ENCODE measurements around the gene GPLD1.
A peak's percentile ranks its signal among the peaks of the same experiment; 100 is the strongest.

GPLD1 gene

GRCh38 chr6:24500683-24501082 is 11.3 kb upstream of the GPLD1 start:
- DNase-seq, result no peak

- DNase-seq, result no peak
Observed at GRCh38 chr6:24497254-24497970, 8.0 kb upstream of the GPLD1 start.

GRCh38 chr6:24494821-24495795 is 5.7 kb upstream of the GPLD1 start, which contains the start of gene ALDH5A1:
TSS of gene ALDH5A1 (plus strand) at chr6:24494969. CDS start at chr6:24494997, 28 bp downstream.
- peak; percentile 60 for DNase-seq

- no peak for DNase-seq
Observed at GRCh38 chr6:24493945-24494820, 4.8 kb upstream of the GPLD1 start.

- DNase-seq, result no peak
Observed at GRCh38 chr6:24492475-24492874, 3.1 kb upstream of the GPLD1 start.

GRCh38 chr6:24490948-24491347 is 1.6 kb upstream of the GPLD1 start:
- DNase-seq, result no peak

- no peak for DNase-seq
Observed at GRCh38 chr6:24489881-24490280, 503 bp upstream of the GPLD1 start.

GRCh38 chr6:24486065-24486464 is 3.3 kb downstream of the GPLD1 start:
- DNase-seq, result no peak

GRCh38 chr6:24484657-24485323 is 4.6 kb downstream of the GPLD1 start:
- DNase-seq, result no peak

GRCh38 chr6:24481449-24481848 is 7.9 kb downstream of the GPLD1 start:
- DNase-seq, result no peak

GRCh38 chr6:24480705-24481104 is 8.7 kb downstream of the GPLD1 start:
- no peak for DNase-seq

GRCh38 chr6:24478903-24479302 is 10.5 kb downstream of the GPLD1 start:
- DNase-seq, result no peak

- no peak for DNase-seq
Observed at GRCh38 chr6:24477070-24477469, 12.3 kb downstream of the GPLD1 start.

GRCh38 chr6:24476631-24477030 is 12.7 kb downstream of the GPLD1 start:
- no peak for DNase-seq

- DNase-seq, result no peak
Observed at GRCh38 chr6:24472181-24472580, 17.2 kb downstream of the GPLD1 start.

- no peak for DNase-seq
Observed at GRCh38 chr6:24469811-24470210, 19.6 kb downstream of the GPLD1 start.

GRCh38 chr6:24464253-24465038 is 24.9 kb downstream of the GPLD1 start:
- no peak for DNase-seq

GRCh38 chr6:24460966-24461365 is 28.4 kb downstream of the GPLD1 start:
- no peak for DNase-seq

GRCh38 chr6:24458941-24459340 is 30.4 kb downstream of the GPLD1 start:
- DNase-seq, result no peak

GRCh38 chr6:24458134-24458533 is 31.2 kb downstream of the GPLD1 start:
- DNase-seq, result no peak

GRCh38 chr6:24455061-24455460 is 34.3 kb downstream of the GPLD1 start:
- no peak for DNase-seq

Data from effector CD4-positive, alpha-beta T cell (primary cell).